ENCODE data around the gene GMPPA. TPM values are rescaled to one million over a fixed set of nuclear protein-coding genes. Genes with fewer than 3 reads are reported as not detected.

GMPPA gene
- total and polyA plus RNA-seq, 4 donors: 20.2 to 59.4 (median 43.4) TPM

GRCh38 chr2:219496247-219496824 is 2.4 kb upstream of the GMPPA start:
- no peak overlapping the region for H3K9ac ChIP-seq (ENCODE audit: low read depth in 1 of 2, low read length in 2 of 2)
- no peaks in the 10 kb centered on the region for H3K27me3 ChIP-seq (ENCODE audit: control insufficient read depth in 4 of 4, insufficient read depth in 4 of 4, low read length in 3 of 4)
- H3K9me3 ChIP-seq (ENCODE audit: control insufficient read depth in 4 of 4, low read length in 3 of 4): no peaks in the 10 kb centered on the region
- WGBS: 31% methylated on average over 20 of the region's 20 CpGs
- H3K4me3 ChIP-seq (ENCODE audit: low read depth in 1 of 3, low read length in 3 of 3): no peak overlapping the region
- no peak for DNase-seq (ENCODE audit: low spot score)
- H3K36me3 ChIP-seq (ENCODE audit: control insufficient read depth in 4 of 4, insufficient read depth in 3 of 4, low read depth in 1 of 4, low read length in 3 of 4): no peaks in the 10 kb centered on the region
- no peak overlapping the region for H3K27ac ChIP-seq (ENCODE audit: low read depth in 1 of 2, low read length in 2 of 2)
- H3K4me1 ChIP-seq (ENCODE audit: control insufficient read depth in 4 of 4, insufficient read depth in 4 of 4, low read length in 3 of 4): peaks cover 6 to 32% (median 22%) of the 10 kb centered on the region in 4 donors
- TF ChIP-seq ATF3 (IDR thresholded peaks at IDR 0.05): no peak
- TF ChIP-seq FOXA2 (IDR thresholded peaks at IDR 0.05): no peak
- no peak for TF ChIP-seq SP1 (IDR thresholded peaks at IDR 0.05)
- no peak for TF ChIP-seq CTCF (IDR thresholded peaks at IDR 0.05; ENCODE audit: low read depth, low read length, missing input control)
- no peak for TF ChIP-seq HNF4G (IDR thresholded peaks at IDR 0.05)
- no peak for TF ChIP-seq RXRA (IDR thresholded peaks at IDR 0.05)
- TF ChIP-seq FOXA1 (IDR thresholded peaks at IDR 0.05): no peak
- TF ChIP-seq JUND (IDR thresholded peaks at IDR 0.05): no peak
- TF ChIP-seq EGR1 (IDR thresholded peaks at IDR 0.05; ENCODE audit: low read depth in 2 of 2): no peak
- no peak for TF ChIP-seq GABPA (IDR thresholded peaks at IDR 0.05 in 1 of 2, conservative IDR thresholded peaks at IDR 0.05 in 1 of 2)
- no peak for TF ChIP-seq NR2F2 (IDR thresholded peaks at IDR 0.05)

DNA sequence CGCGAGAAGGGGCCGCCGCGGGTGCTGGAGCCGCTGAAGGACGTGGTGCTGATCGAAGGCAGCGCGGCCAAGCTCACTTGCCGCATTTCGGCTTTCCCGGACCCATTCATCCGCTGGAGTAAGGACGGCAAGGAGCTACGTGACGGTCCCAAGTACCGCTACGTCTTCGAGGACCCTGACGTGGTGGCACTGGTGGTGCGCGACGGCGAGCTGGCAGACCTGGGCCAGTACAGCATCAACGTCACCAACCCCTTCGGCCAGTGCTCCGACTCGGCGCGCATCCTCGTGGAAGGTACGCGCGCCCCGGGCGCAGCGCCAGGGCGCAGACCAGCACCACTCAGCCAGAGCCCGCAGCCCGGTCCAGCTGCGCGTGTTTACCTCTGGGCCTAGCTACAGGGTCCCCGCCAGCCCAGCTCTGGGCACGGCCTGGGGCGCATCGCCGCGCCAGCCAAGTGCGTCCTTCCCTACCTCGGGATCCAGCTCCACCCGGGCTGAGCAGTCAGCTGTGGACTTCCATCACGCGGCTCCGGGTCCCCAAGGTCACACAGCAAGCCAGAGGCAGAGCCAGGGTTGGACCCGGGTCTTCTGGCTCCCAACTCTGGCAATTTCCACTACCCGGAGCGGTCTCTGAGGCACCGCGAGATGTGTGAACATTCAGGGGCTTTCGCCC is 1.7 kb upstream of the GMPPA start:
- TF ChIP-seq SP1 (IDR thresholded peaks at IDR 0.05): no peak
- no peak for TF ChIP-seq JUND (IDR thresholded peaks at IDR 0.05)
- TF ChIP-seq RAD21 (IDR thresholded peaks at IDR 0.05): no peak
- TF ChIP-seq FOXA1 (IDR thresholded peaks at IDR 0.05): no peak
- no peak for TF ChIP-seq HNF4G (IDR thresholded peaks at IDR 0.05)
- TF ChIP-seq FOXA2 (IDR thresholded peaks at IDR 0.05): no peak
- TF ChIP-seq HNF4A (conservative IDR thresholded peaks at IDR 0.05): no peak
- no peak for TF ChIP-seq CTCF (IDR thresholded peaks at IDR 0.05; ENCODE audit: low read depth, low read length, missing input control)
- no peak for TF ChIP-seq ATF3 (IDR thresholded peaks at IDR 0.05)
- TF ChIP-seq REST (IDR thresholded peaks at IDR 0.05): no peak
- TF ChIP-seq MAX (IDR thresholded peaks at IDR 0.05): no peak
- no peak for TF ChIP-seq YY1 (IDR thresholded peaks at IDR 0.05)
- no peak for TF ChIP-seq RXRA (IDR thresholded peaks at IDR 0.05)
- TF ChIP-seq EGR1 (IDR thresholded peaks at IDR 0.05; ENCODE audit: low read depth in 2 of 2): no peak
- TF ChIP-seq ZBTB33 (IDR thresholded peaks at IDR 0.05): no peak
- no peak for TF ChIP-seq TAF1 (conservative IDR thresholded peaks at IDR 0.05)
- peaks cover 6 to 32% (median 22%) of the 10 kb centered on the region in 4 donors for H3K4me1 ChIP-seq (ENCODE audit: control insufficient read depth in 4 of 4, insufficient read depth in 4 of 4, low read length in 3 of 4)
- WGBS: 13% methylated on average over 61 of the region's 61 CpGs
- DNase-seq (ENCODE audit: low spot score): no peak
- H3K36me3 ChIP-seq (ENCODE audit: control insufficient read depth in 4 of 4, insufficient read depth in 3 of 4, low read depth in 1 of 4, low read length in 3 of 4): peaks cover 0 to 3% (median under 1%) of the 10 kb centered on the region in 4 donors
- no peak overlapping the region for H3K9ac ChIP-seq (ENCODE audit: low read depth in 1 of 2, low read length in 2 of 2)
- H3K27ac ChIP-seq (ENCODE audit: low read depth in 1 of 2, low read length in 2 of 2): no peak overlapping the region
- H3K9me3 ChIP-seq (ENCODE audit: control insufficient read depth in 4 of 4, low read length in 3 of 4): no peaks in the 10 kb centered on the region
- no peak overlapping the region for H3K4me3 ChIP-seq (ENCODE audit: low read depth in 1 of 3, low read length in 3 of 3)
- H3K27me3 ChIP-seq (ENCODE audit: control insufficient read depth in 4 of 4, insufficient read depth in 4 of 4, low read length in 3 of 4): no peaks in the 10 kb centered on the region

All from liver (tissue), 9 donors.